SK-N-SH (cell line): ENCODE data around the gene KIAA0513. TPM values are rescaled to one million over a fixed set of nuclear protein-coding genes. Genes with fewer than 3 reads are reported as not detected.

Experiments used
- CTCF ChIA-PET: fragments of 300-600, 350-600 bp; formaldehyde crosslinking; extraction: SDS; loops from one replicate; lab custom pipeline; 2021; lab: Yijun Ruan, JAX
- POLR2A ChIA-PET: fragments of 350-600 bp; sonication (Branson Sonifier 250); formaldehyde crosslinking; extraction: SDS; loops from one replicate; lab custom pipeline; 2020; ENCODE audit warnings: antibody characterized with exemption, inconsistent platforms; lab: Yijun Ruan, JAX
- DNase-seq: peaks from one replicate; pipeline ENCODE4 v3.0.0; 2012
- H2AFZ ChIP-seq: fragments of 200-600 bp; sonication (generic); 2 replicates; pipeline ENCODE4 v1.8.1; 2016; ENCODE audit warnings: antibody characterized with exemption, mild to moderate bottlenecking, low read depth
- H3F3A ChIP-seq: fragments of 200-600 bp; sonication (generic); replicated peaks from 2 replicates; pipeline ENCODE3; 2016; ENCODE audit warnings: antibody characterized with exemption, mild to moderate bottlenecking; ENCODE audit not compliant: insufficient read depth
- H3K27ac ChIP-seq, 2 experiments: fragments of 200-500 bp in 1 of 2; fragments of 200-600 bp in 1 of 2; sonication (Bioruptor generic) in 1 of 2; sonication (generic), shearing (Covaris generic) in 1 of 2; 2 replicates each; pipeline versions ENCODE4 v1.5.1 to v1.6.1; 2014 to 2016; ENCODE audit warnings: low read depth in 2 of 2, inconsistent platforms in 1 of 2, low read length in 1 of 2, mild to moderate bottlenecking in 1 of 2, mixed read lengths in 1 of 2
- H3K27me3 ChIP-seq: fragments of 200-600 bp; sonication (generic), shearing (Covaris generic); 2 replicates; pipeline ENCODE4 v1.6.1; 2016; ENCODE audit warnings: mixed run types; ENCODE audit not compliant: insufficient read depth
- H3K36me3 ChIP-seq, 2 experiments: fragments of 200-500 bp in 1 of 2; fragments of 200-600 bp in 1 of 2; sonication (Bioruptor generic) in 1 of 2; sonication (generic) in 1 of 2; replicated peaks in 1 of 2; 2 replicates each; pipeline versions ENCODE3 to v1.5.1; 2014 to 2016; ENCODE audit warnings: low read length in 1 of 2, mild to moderate bottlenecking in 1 of 2; ENCODE audit not compliant: insufficient read depth in 2 of 2, control insufficient read depth in 1 of 2
- H3K4me1 ChIP-seq, 2 experiments: fragments of 200-500 bp in 1 of 2; fragments of 200-600 bp in 1 of 2; sonication (Bioruptor generic) in 1 of 2; sonication (generic), shearing (Covaris generic) in 1 of 2; 2 replicates each; pipeline versions ENCODE4 v1.5.1 to v1.6.1; 2014 to 2016; ENCODE audit warnings: low read depth in 1 of 2, low read length in 1 of 2, mixed run types in 1 of 2; ENCODE audit not compliant: insufficient read depth in 2 of 2, control insufficient read depth in 1 of 2
- H3K4me2 ChIP-seq: fragments of 200-600 bp; sonication (generic), shearing (Covaris generic); 2 replicates; pipeline ENCODE4 v1.6.1; 2017; ENCODE audit warnings: mixed run types
- H3K4me3 ChIP-seq, 2 experiments: fragments of 200-500 bp in 1 of 2; fragments of 200-600 bp in 1 of 2; sonication (Bioruptor generic) in 1 of 2; sonication (generic), shearing (Covaris generic) in 1 of 2; 2 replicates each; pipeline versions ENCODE4 v1.5.1 to v1.8.1; 2014 to 2016; ENCODE audit warnings: low read depth in 2 of 2, inconsistent platforms in 1 of 2, low read length in 1 of 2, mild to moderate bottlenecking in 1 of 2, mixed read lengths in 1 of 2, moderate library complexity in 1 of 2
- H3K79me2 ChIP-seq: fragments of 200-600 bp; sonication (generic); 2 replicates; pipeline ENCODE4 v1.8.1; 2017; ENCODE audit warnings: mild to moderate bottlenecking; ENCODE audit not compliant: insufficient read depth
- H3K9ac ChIP-seq: fragments of 200-600 bp; sonication (generic); 2 replicates; pipeline ENCODE4 v1.6.1; 2017; ENCODE audit warnings: mixed run types
- H3K9me2 ChIP-seq: fragments of 200-600 bp; sonication (generic); 2 replicates; pipeline ENCODE4 v1.6.1; 2017; ENCODE audit warnings: mixed run types
- H3K9me3 ChIP-seq: fragments of 200-600 bp; sonication (generic); 2 replicates; pipeline ENCODE4 v1.6.1; 2017; ENCODE audit warnings: mixed run types, mild to moderate bottlenecking, moderate library complexity
- H4K20me1 ChIP-seq: fragments of 200-600 bp; sonication (generic); 2 replicates; pipeline ENCODE4 v1.6.1; 2017; ENCODE audit warnings: mild to moderate bottlenecking, mixed run types; ENCODE audit not compliant: insufficient read depth
- ELF1 ChIP-seq: IDR thresholded peaks from 2 replicates; pipeline ENCODE4 v1.4.0; 2012
- FOSL2 ChIP-seq: IDR thresholded peaks from 2 replicates; pipeline ENCODE4 v1.4.0; 2012; ENCODE audit warnings: low read depth, mild to moderate bottlenecking, moderate library complexity, borderline replicate concordance
- FOXJ3 ChIP-seq: sonication (generic); formaldehyde crosslinking; IDR thresholded peaks from 2 replicates; pipeline ENCODE4 v1.5.1; 2020; ENCODE audit warnings: mild to moderate bottlenecking, missing genetic modification reagents
- SIN3A ChIP-seq: IDR thresholded peaks from 2 replicates; pipeline ENCODE4 v1.6.1; 2012; ENCODE audit warnings: low read depth, mild to moderate bottlenecking, low read length, moderate library complexity, borderline replicate concordance
- WGBS: methylation state at CpG from one replicate; pipeline ENCODE4 v1.1.6; 2017; ENCODE audit warnings: low lambda C conversion rate; 5-methylcytosine and 5-hydroxymethylcytosine counted together
- polyA plus RNA-seq, 3 experiments: library from polyadenylated mRNA; depleted of rRNA; stranded (reverse); fragments of >200 nt; gene quantifications; 2 replicates each; pipeline ENCODE4 v1.2.3, GENCODE V29; 2012
- TF ChIP-seq, protein P1 (sequence below): fragments of 200-600 bp; sonication (generic); IDR thresholded peaks from 2 replicates; pipeline ENCODE4 v1.6.1; 2017; ENCODE audit warnings: antibody characterized with exemption, mild to moderate bottlenecking, moderate library complexity
- TF ChIP-seq, protein P2 (sequence below): IDR thresholded peaks from 2 replicates; pipeline ENCODE4; 2012

KIAA0513 gene
- polyA plus RNA-seq, 1 of the 3 experiments (the other 2 are of a cell fraction), result 6.5 TPM

DNA sequence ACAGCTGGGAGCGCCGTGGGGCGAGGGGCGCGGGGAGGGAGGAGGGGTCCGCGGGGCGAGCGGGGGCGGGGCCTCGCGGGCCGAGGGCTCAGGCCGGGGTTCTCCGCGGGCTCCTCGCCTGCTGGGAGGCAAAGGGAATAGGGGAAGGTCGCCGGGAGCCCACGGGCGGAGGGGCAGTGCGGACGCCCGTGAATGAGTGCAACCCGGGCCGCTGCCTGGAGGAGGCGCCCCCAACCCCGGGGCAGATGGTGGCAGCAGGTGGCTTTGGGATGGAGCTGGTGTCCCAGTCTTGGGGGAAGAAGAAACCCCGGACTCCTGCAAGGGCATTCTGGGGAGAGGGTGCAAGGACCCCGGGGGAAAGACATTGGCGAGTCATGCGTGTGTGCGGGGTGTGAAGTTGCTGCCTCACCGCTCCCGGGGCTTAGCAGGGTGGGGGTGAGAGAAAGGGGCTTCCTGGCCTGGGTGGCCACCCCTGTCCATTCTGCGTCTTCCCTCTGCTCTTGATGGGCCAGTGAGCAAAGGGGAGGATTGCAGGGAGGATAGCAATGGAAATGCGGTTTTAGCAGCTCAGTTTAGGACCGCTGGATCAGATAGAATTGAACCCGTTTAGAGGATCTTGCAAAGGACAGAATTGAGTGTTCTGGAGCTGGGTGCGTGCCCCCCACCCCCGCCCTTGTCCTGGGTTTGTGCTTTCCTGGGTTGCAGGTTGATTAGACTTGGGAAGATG is 526 bp downstream of the KIAA0513 start:
- H2AFZ ChIP-seq, result peak overlapping the region; percentile 65
- CTCF ChIA-PET, result interaction anchor here (0.6 to 1.3 kb wide), 6 partner anchors 15 to 382 kb away, joined by 3 to 8 read pairs (median 3); no protein-coding TSS in a partner anchor
- TF ChIP-seq FOSL2 (no peak), SIN3A (no peak), FOXJ3 (CRISPR knock-in tag) (no peak)
- TF ChIP-seq, protein P1, sequence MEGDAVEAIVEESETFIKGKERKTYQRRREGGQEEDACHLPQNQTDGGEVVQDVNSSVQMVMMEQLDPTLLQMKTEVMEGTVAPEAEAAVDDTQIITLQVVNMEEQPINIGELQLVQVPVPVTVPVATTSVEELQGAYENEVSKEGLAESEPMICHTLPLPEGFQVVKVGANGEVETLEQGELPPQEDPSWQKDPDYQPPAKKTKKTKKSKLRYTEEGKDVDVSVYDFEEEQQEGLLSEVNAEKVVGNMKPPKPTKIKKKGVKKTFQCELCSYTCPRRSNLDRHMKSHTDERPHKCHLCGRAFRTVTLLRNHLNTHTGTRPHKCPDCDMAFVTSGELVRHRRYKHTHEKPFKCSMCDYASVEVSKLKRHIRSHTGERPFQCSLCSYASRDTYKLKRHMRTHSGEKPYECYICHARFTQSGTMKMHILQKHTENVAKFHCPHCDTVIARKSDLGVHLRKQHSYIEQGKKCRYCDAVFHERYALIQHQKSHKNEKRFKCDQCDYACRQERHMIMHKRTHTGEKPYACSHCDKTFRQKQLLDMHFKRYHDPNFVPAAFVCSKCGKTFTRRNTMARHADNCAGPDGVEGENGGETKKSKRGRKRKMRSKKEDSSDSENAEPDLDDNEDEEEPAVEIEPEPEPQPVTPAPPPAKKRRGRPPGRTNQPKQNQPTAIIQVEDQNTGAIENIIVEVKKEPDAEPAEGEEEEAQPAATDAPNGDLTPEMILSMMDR, result peak; percentile 30

DNA sequence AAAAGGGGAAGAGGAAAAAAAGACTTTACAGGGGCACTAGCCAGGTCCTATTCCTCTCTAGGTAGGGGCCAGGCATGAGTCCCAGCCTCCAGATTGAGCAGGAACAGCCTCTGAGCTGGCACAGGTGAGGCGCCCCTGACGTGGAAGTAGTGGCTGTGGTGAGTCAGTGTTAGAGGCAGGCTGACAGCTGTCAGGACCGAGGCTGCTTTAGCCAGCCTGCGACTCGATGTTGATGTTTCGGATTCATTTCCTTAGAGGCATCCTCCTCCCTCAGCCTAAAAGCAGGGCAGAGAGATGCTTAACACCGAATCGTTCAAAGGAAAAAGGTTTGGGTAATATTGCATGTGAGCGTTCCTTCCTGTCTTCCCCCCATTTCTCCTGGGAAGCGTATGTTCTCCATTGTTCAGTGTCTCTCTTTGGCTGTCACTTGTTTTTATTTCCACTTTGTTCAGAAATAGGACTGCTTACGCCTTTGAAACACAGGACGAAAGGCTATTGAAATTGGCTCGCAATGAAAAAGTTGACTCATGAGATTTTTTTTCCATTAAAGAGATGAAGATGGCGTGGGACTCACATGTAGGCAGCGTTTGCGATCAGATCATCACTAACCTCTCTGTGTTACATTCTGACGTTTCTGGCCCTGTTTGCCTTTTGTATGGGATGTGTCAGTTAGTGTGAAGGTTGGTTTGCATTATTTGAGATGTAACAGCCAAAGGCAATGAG is 1.3 kb downstream of the KIAA0513 start:
- peaks cover 7% of the 10 kb centered on the region; the same call in 1 of the 2 replicates for H3K79me2 ChIP-seq
- TF ChIP-seq, protein P2, sequence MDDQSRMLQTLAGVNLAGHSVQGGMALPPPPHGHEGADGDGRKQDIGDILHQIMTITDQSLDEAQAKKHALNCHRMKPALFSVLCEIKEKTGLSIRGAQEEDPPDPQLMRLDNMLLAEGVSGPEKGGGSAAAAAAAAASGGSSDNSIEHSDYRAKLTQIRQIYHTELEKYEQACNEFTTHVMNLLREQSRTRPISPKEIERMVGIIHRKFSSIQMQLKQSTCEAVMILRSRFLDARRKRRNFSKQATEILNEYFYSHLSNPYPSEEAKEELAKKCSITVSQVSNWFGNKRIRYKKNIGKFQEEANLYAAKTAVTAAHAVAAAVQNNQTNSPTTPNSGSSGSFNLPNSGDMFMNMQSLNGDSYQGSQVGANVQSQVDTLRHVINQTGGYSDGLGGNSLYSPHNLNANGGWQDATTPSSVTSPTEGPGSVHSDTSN, result peak; percentile 36
- TF ChIP-seq ELF1 (no peak), SIN3A (0 out of 2 replicates have a peak, but pooled peaks have one; percentile 60)
- TF ChIP-seq, all 33 proteins: peak for 2
- peaks cover 23% of the 10 kb centered on the region for H3F3A ChIP-seq
- H2AFZ ChIP-seq, result peak overlapping the region; percentile 37
- H3K27me3 ChIP-seq, result no peaks in the 10 kb centered on the region
- CTCF ChIA-PET, result interaction anchor here (0.6 to 1.8 kb wide), 5 partner anchors 11 to 383 kb away, joined by 3 to 8 read pairs (median 3); no protein-coding TSS in a partner anchor
- no peaks in the 10 kb centered on the region for H3K9me3 ChIP-seq
- H3K4me2 ChIP-seq, result peak overlapping the region; percentile 97
- POLR2A ChIA-PET, result no interaction called here
- DNase-seq, result no peak
- no peaks in the 10 kb centered on the region for H3K36me3 ChIP-seq
- no peaks in the 10 kb centered on the region for H4K20me1 ChIP-seq
- no peaks in the 10 kb centered on the region for H3K9me2 ChIP-seq
- peak overlapping the region; percentile 85; the same call in 1 of the 2 replicates for H3K9ac ChIP-seq
- H3K4me1 ChIP-seq, result peaks cover 15 to 20% of the 10 kb centered on the region in 2 experiments
- WGBS, result 7% methylated on average over 17 of the region's 17 CpGs
- H3K27ac ChIP-seq, result peak overlapping the region in 1 of 2 experiments; percentile 84; a peak in 2 of 4 replicates
- peak overlapping the region; percentile 63 to 78 for H3K4me3 ChIP-seq

More for the DNA sequence above, 526 bp downstream of the KIAA0513 start:
- Histone ChIP-seq H3K27ac (peak overlapping the region; percentile 17 to 84; a peak in 3 of 4 replicates), H3K4me2 (peak overlapping the region; percentile 97), H3K9me3 (no peaks in the 10 kb centered on the region), H3K36me3 (no peaks in the 10 kb centered on the region), H3K79me2 (peaks cover 7% of the 10 kb centered on the region; the same call in 1 of the 2 replicates), H3K4me3 (peak overlapping the region; percentile 63 to 78), H3F3A (peaks cover 23% of the 10 kb centered on the region), H3K27me3 (no peaks in the 10 kb centered on the region), H4K20me1 (no peaks in the 10 kb centered on the region), H3K9me2 (no peaks in the 10 kb centered on the region), H3K4me1 (peaks cover 15 to 20% of the 10 kb centered on the region in 2 experiments), H3K9ac (peak overlapping the region; percentile 85)
- no peak for DNase-seq
- POLR2A ChIA-PET, result interaction anchor here (1.1 kb wide), 1 partner anchor 17 kb away, joined by 3 read pairs; the partner anchor contains the start of gene ZDHHC7
- WGBS, result 3% methylated on average over 23 of the region's 41 CpGs
